IMR-90 (cell line): ENCODE measurements around the gene NFASC. TPM values are rescaled to one million over a fixed set of nuclear protein-coding genes. Genes with fewer than 3 reads are reported as not detected.

Source experiments
- ATAC-seq: fragments of 200-7000 bp; cut with Tn5 transposase; 2 replicates; pipeline ENCODE4 v1.9.1; 2020; ENCODE audit warnings: low read depth, mild to moderate bottlenecking, moderate library complexity
- BruUV-seq: library from RNA; stranded (reverse); fragments of 400-500 nt; replicated peaks from 2 replicates; lab custom pipeline; 2021; lab: Mats Ljungman, UMichigan
- CTCF ChIA-PET: fragments of 300-600 bp; formaldehyde crosslinking; extraction: SDS; loops from one replicate; lab custom pipeline; 2021; ENCODE audit warnings: antibody characterized with exemption; lab: Yijun Ruan, JAX
- POLR2A ChIA-PET: fragments of 300-600 bp; sonication (Branson Sonifier 250); formaldehyde crosslinking; loops from one replicate; lab custom pipeline; 2022; ENCODE audit warnings: antibody characterized with exemption; ENCODE audit not compliant: unreplicated experiment; lab: Charles Lee
- DNase-seq: peaks from one replicate; pipeline ENCODE4 v3.0.0; 2013
- H2AFZ ChIP-seq: replicated peaks from 2 replicates; pipeline ENCODE3; 2013; ENCODE audit warnings: low read length, mild to moderate bottlenecking; ENCODE audit not compliant: poor library complexity
- H2AK5ac ChIP-seq: 2 replicates; pipeline ENCODE4 v1.6.1; 2013; ENCODE audit warnings: low read depth, low read length, inconsistent platforms
- H2AK9ac ChIP-seq: replicated peaks from 2 replicates; pipeline ENCODE3; 2013; ENCODE audit warnings: mild to moderate bottlenecking, low read depth, low read length, moderate library complexity; ENCODE audit not compliant: poor library complexity
- H2BK120ac ChIP-seq: 2 replicates; pipeline ENCODE4 v1.6.1; 2013; ENCODE audit warnings: low read depth, low read length, inconsistent platforms
- H2BK15ac ChIP-seq: 3 replicates; pipeline ENCODE4 v1.6.1; 2013; ENCODE audit warnings: low read depth, low read length, inconsistent platforms
- H2BK20ac ChIP-seq: 2 replicates; pipeline ENCODE4 v1.6.1; 2013; ENCODE audit warnings: low read depth, mild to moderate bottlenecking, inconsistent platforms, low read length, moderate library complexity
- H2BK5ac ChIP-seq: 2 replicates; pipeline ENCODE4 v1.6.1; 2013; ENCODE audit warnings: mild to moderate bottlenecking, low read depth, low read length, inconsistent platforms; ENCODE audit not compliant: poor library complexity, severe bottlenecking
- H3K14ac ChIP-seq: replicated peaks from 2 replicates; pipeline ENCODE4 v1.6.1; 2013; ENCODE audit warnings: low read depth, low read length, inconsistent platforms
- H3K18ac ChIP-seq: 2 replicates; pipeline ENCODE4 v1.6.1; 2013; ENCODE audit warnings: low read depth, low read length, control low read depth
- H3K23ac ChIP-seq: 2 replicates; pipeline ENCODE4 v1.6.1; 2013; ENCODE audit warnings: low read depth, low read length, inconsistent platforms
- H3K27ac ChIP-seq: 2 replicates; pipeline ENCODE4 v1.5.1; 2013; ENCODE audit warnings: mild to moderate bottlenecking, control low read depth, low read length; ENCODE audit not compliant: insufficient read depth
- H3K27me3 ChIP-seq: 2 replicates; pipeline ENCODE4 v1.6.1; 2013; ENCODE audit warnings: low read length; ENCODE audit not compliant: control insufficient read depth, insufficient read depth
- H3K36me3 ChIP-seq: 2 replicates; pipeline ENCODE4 v1.6.1; 2013; ENCODE audit warnings: low read length, mixed read lengths; ENCODE audit not compliant: control insufficient read depth, insufficient read depth
- H3K4ac ChIP-seq: 2 replicates; pipeline ENCODE4 v1.6.1; 2013; ENCODE audit warnings: low read depth, low read length, inconsistent platforms
- H3K4me1 ChIP-seq: 2 replicates; pipeline ENCODE4 v1.6.1; 2013; ENCODE audit warnings: low read length, mixed read lengths; ENCODE audit not compliant: control insufficient read depth, insufficient read depth
- H3K4me2 ChIP-seq: 2 replicates; pipeline ENCODE4 v1.6.1; 2013; ENCODE audit warnings: low read depth, mild to moderate bottlenecking, control low read depth, low read length, moderate library complexity
- H3K4me3 ChIP-seq: 2 replicates; pipeline ENCODE4 v1.5.1; 2013; ENCODE audit warnings: low read depth, mild to moderate bottlenecking, control low read depth, low read length, moderate library complexity; ENCODE audit not compliant: insufficient read depth
- H3K56ac ChIP-seq: 2 replicates; pipeline ENCODE4 v1.6.1; 2013; ENCODE audit warnings: low read length, inconsistent platforms; ENCODE audit not compliant: insufficient read depth; ENCODE audit errors: extremely low read depth
- H3K79me1 ChIP-seq, 2 experiments: 2 replicates each; pipeline ENCODE4 v1.6.1; 2013; ENCODE audit warnings: low read length in 2 of 2, inconsistent platforms in 1 of 2, low read depth in 1 of 2
- H3K9ac ChIP-seq: 2 replicates; pipeline ENCODE4 v1.6.1; 2013; ENCODE audit warnings: low read depth, low read length, control low read depth
- H3K9me1 ChIP-seq: 2 replicates; pipeline ENCODE4 v1.6.1; 2013; ENCODE audit warnings: low read length, inconsistent platforms; ENCODE audit not compliant: insufficient read depth
- H3K9me3 ChIP-seq: 2 replicates; pipeline ENCODE4 v1.6.1; 2013; ENCODE audit warnings: low read length; ENCODE audit not compliant: control insufficient read depth, insufficient read depth
- H4K20me1 ChIP-seq: 2 replicates; pipeline ENCODE4 v1.6.1; 2013; ENCODE audit warnings: low read length, inconsistent platforms; ENCODE audit not compliant: insufficient read depth
- H4K5ac ChIP-seq: 2 replicates; pipeline ENCODE4 v1.6.1; 2013; ENCODE audit warnings: mild to moderate bottlenecking, low read depth, low read length, control low read depth
- H4K8ac ChIP-seq, 2 experiments: 2 replicates each; pipeline ENCODE4 v1.6.1; 2013; ENCODE audit warnings: low read depth in 2 of 2, low read length in 2 of 2, control low read depth in 1 of 2, inconsistent platforms in 1 of 2
- H4K91ac ChIP-seq: 2 replicates; pipeline ENCODE4 v1.6.1; 2013; ENCODE audit warnings: low read depth, low read length, inconsistent platforms; ENCODE audit not compliant: insufficient read depth
- BHLHE40 ChIP-seq: fragments of 150-350 bp; IDR thresholded peaks from 2 replicates; pipeline ENCODE4 v1.6.1; 2016; ENCODE audit warnings: mild to moderate bottlenecking, low read depth, low read length
- CEBPB ChIP-seq: IDR thresholded peaks from 2 replicates; pipeline ENCODE4 v1.6.1; 2012; ENCODE audit warnings: low read depth, low read length, improper control_type of control experiment
- CHD1 ChIP-seq: IDR thresholded peaks from 2 replicates; pipeline ENCODE4 v1.6.1; 2012; ENCODE audit warnings: low read depth, low read length, improper control_type of control experiment
- ELK1 ChIP-seq: fragments of 150-350 bp; IDR thresholded peaks from 2 replicates; pipeline ENCODE4 v1.6.1; 2016; ENCODE audit warnings: low read depth, mild to moderate bottlenecking, low read length, moderate library complexity, borderline replicate concordance
- FOS ChIP-seq: fragments of 150-350 bp; IDR thresholded peaks from 2 replicates; pipeline ENCODE4 v1.6.1; 2016; ENCODE audit warnings: low read depth, low read length
- POLR2A ChIP-seq: IDR thresholded peaks from 2 replicates; pipeline ENCODE4 v1.6.1; 2012; ENCODE audit warnings: mild to moderate bottlenecking, low read depth, low read length
- SMC3 ChIP-seq: fragments of 150-350 bp; IDR thresholded peaks from 2 replicates; pipeline ENCODE4 v1.6.1; 2016; ENCODE audit warnings: low read depth, mild to moderate bottlenecking, antibody characterized with exemption, low read length, moderate library complexity
- WGBS, 2 experiments: methylation state at CpG; one replicate each; pipeline versions ENCODE4 v1.1.5 to v1.1.7; 2013; ENCODE audit warnings: missing lambda C conversion rate in 2 of 2; ENCODE audit not compliant: insufficient read length in 1 of 2; ENCODE audit errors: extremely low coverage in 2 of 2; 5-methylcytosine and 5-hydroxymethylcytosine counted together
- dilution Hi-C: fragments of 300-500 bp; cut with HindIII; formaldehyde crosslinking; loops from one replicate; pipeline ENCODE4 v1.14.3; 2018; ENCODE audit warnings: low sequenced_read_pairs; ENCODE audit not compliant: unreplicated experiment
- in situ Hi-C: fragments of 300-500 bp; cut with MboI; formaldehyde crosslinking; loops from 3 replicates; pipeline ENCODE4 v1.14.3; 2019; ENCODE audit warnings: low sequenced_read_pairs, inconsistent platforms, mixed read lengths
- intact Hi-C: fragments of 100-400 bp; cut with micrococcal nuclease; formaldehyde crosslinking; loops from 2 replicates; pipeline ENCODE4 v1.10.0; 2022
- polyA plus RNA-seq, 3 experiments: library from polyadenylated mRNA; depleted of rRNA; stranded (reverse); fragments of >200 nt; gene quantifications; 2 replicates each; pipeline ENCODE4 v1.2.3, GENCODE V29; 2012; ENCODE audit warnings: low replicate concordance in 1 of 3
- total RNA-seq: library from RNA; depleted of rRNA; stranded (reverse); fragments of >200 nt; gene quantifications from 2 replicates; pipeline ENCODE4 v1.2.3, GENCODE V29; 2012

NFASC gene
- total and polyA plus RNA-seq, 2 of the 4 experiments (the other 2 are of a cell fraction) = 0.18 to 0.79 TPM

GRCh38 chr1:204841316-204841715 is 29.3 kb upstream of the NFASC start:
- H4K20me1 ChIP-seq = no peaks in the 10 kb centered on the region
- dilution Hi-C loops = no loop called here

More at GRCh38 chr1:204841316-204841715, 29.3 kb upstream of the NFASC start:
- Histone ChIP-seq H4K91ac (no peak overlapping the region), H3K4ac (no peak overlapping the region), H3K14ac (no peak overlapping the region), H3K4me3 (no peak overlapping the region), H3K4me1 (no peaks in the 10 kb centered on the region), H3K27ac (no peak overlapping the region), H2BK20ac (no peak overlapping the region), H2AK5ac (no peak overlapping the region), H3K9ac (no peak overlapping the region), H3K9me1 (no peaks in the 10 kb centered on the region), H3K4me2 (no peak overlapping the region), H2BK5ac (no peak overlapping the region), H3K27me3 (peaks cover 1% of the 10 kb centered on the region; the same call in 1 of the 2 replicates), H3K79me1 (no peaks in the 10 kb centered on the region), H4K5ac (no peak overlapping the region), H3K36me3 (no peaks in the 10 kb centered on the region), H2AFZ (no peak overlapping the region), H2AK9ac (no peak overlapping the region), H4K8ac (no peak overlapping the region), H2BK120ac (no peak overlapping the region), H3K56ac (no peak overlapping the region), H3K23ac (no peak overlapping the region), H3K18ac (no peak overlapping the region), H2BK15ac (no peak overlapping the region), H3K9me3 (no peaks in the 10 kb centered on the region)
- CTCF ChIA-PET = interaction anchor here (0.6 kb wide), 1 partner anchor 28 kb away, joined by 4 read pairs; no protein-coding TSS in a partner anchor
- ATAC-seq (no peak), DNase-seq (no peak)
- no TSS peak for BruUV-seq
- TF ChIP-seq CEBPB (no peak), ELK1 (no peak), POLR2A (no peak), BHLHE40 (no peak), SMC3 (no peak), CHD1 (no peak), FOS (no peak)
- intact Hi-C loops (no loop called here), in situ Hi-C loops (no loop called here)
- whole genome bisulfite sequencing, 2 experiments = no CpG with 5 or more reads among the region's 1 CpG
- POLR2A ChIA-PET = no interaction called here
